Measurements from ENCODE around the gene TMC7.
A peak's percentile ranks its signal among the peaks of the same experiment; 100 is the strongest.
"Not testable (repeated sequence)": the region's sequence is repeated elsewhere in the genome, so short reads cannot be mapped to it uniquely, and the experiment has no call there.

Gene TMC7

GRCh38 chr16:18983565-18984434 is at the start of gene TMC7:
TSS of gene TMC7 (plus strand) at chr16:18983934. CDS start at chr16:18984064, 130 bp downstream.
- peak; percentile 77 for DNase-seq

GRCh38 chr16:18936727-18937340 is 46.9 kb upstream of the TMC7 start:
- no peak for DNase-seq

- no peak for DNase-seq
These were observed 46.3 kb upstream of the TMC7 start for GRCh38 chr16:18937390-18937789.

- no peak for DNase-seq
These were observed 44.7 kb upstream of the TMC7 start for GRCh38 chr16:18938986-18939385.

GRCh38 chr16:18941471-18941870 is 42.3 kb upstream of the TMC7 start:
- DNase-seq, result peak; percentile 6

GRCh38 chr16:18942061-18942460 is 41.7 kb upstream of the TMC7 start:
- no peak for DNase-seq

- DNase-seq, result no peak
These were observed 40.3 kb upstream of the TMC7 start for GRCh38 chr16:18943414-18943813.

GRCh38 chr16:18945233-18945632 is 38.5 kb upstream of the TMC7 start:
- DNase-seq, result no peak

GRCh38 chr16:18948372-18949020 is 35.2 kb upstream of the TMC7 start:
- no peak for DNase-seq

- DNase-seq, result no peak
These were observed 33.1 kb upstream of the TMC7 start for GRCh38 chr16:18950469-18951185.

GRCh38 chr16:18953547-18953946 is 30.2 kb upstream of the TMC7 start:
- DNase-seq, result no peak

- DNase-seq, result peak; percentile 75
These were observed 27.7 kb upstream of the TMC7 start for GRCh38 chr16:18955874-18956580.

GRCh38 chr16:18956658-18957241 is 27.0 kb upstream of the TMC7 start:
- not testable (repeated sequence) for DNase-seq

GRCh38 chr16:18958621-18959029 is 25.1 kb upstream of the TMC7 start:
- no peak for DNase-seq

GRCh38 chr16:18959031-18959505 is 24.7 kb upstream of the TMC7 start:
- DNase-seq, result no peak

- no peak for DNase-seq
These were observed 18.2 kb upstream of the TMC7 start for GRCh38 chr16:18965555-18965954.

- no peak for DNase-seq
These were observed 16.9 kb upstream of the TMC7 start for GRCh38 chr16:18966791-18967190.

- peak; percentile 67 for DNase-seq
These were observed 14.5 kb upstream of the TMC7 start for GRCh38 chr16:18969050-18969854.

GRCh38 chr16:18969855-18970240 is 13.9 kb upstream of the TMC7 start:
- DNase-seq, result no peak

GRCh38 chr16:18975109-18975508 is 8.6 kb upstream of the TMC7 start:
- no peak for DNase-seq

- peak; percentile 66 for DNase-seq
These were observed 3.8 kb upstream of the TMC7 start for GRCh38 chr16:18979936-18980335.
